ENCODE measurements around the gene TLX3.

TLX3 gene

GRCh38 chr5:171275841-171276544, 33.1 kb upstream of the TLX3 start:
- H3K4me1 ChIP-seq (ENCODE audit: control insufficient read depth in 1 of 2, insufficient read depth in 1 of 2, low read depth in 1 of 2, low read length in 1 of 2), result no peaks in the 10 kb centered on the region
- H3K9me3 ChIP-seq, result no peaks in the 10 kb centered on the region
- peaks cover 5% of the 10 kb centered on the region for H3K27me3 ChIP-seq
- no peak overlapping the region for H3K27ac ChIP-seq
- no peak overlapping the region for H3K4me3 ChIP-seq (ENCODE audit: low read depth in 1 of 2, low read length in 1 of 2)
- H3K36me3 ChIP-seq, result no peaks in the 10 kb centered on the region
- TF ChIP-seq CTCF (IDR thresholded peaks at IDR 0.05), result no peak

GRCh38 chr5:171283753-171284152, 25.3 kb upstream of the TLX3 start:
- TF ChIP-seq CTCF (IDR thresholded peaks at IDR 0.05), result no peak
- Histone ChIP-seq H3K9me3 (no peaks in the 10 kb centered on the region), H3K27ac (no peak overlapping the region), H3K4me3 (ENCODE audit: low read depth in 1 of 2, low read length in 1 of 2) (no peak overlapping the region), H3K36me3 (no peaks in the 10 kb centered on the region), H3K27me3 (no peaks in the 10 kb centered on the region), H3K4me1 (ENCODE audit: control insufficient read depth in 1 of 2, insufficient read depth in 1 of 2, low read depth in 1 of 2, low read length in 1 of 2) (no peaks in the 10 kb centered on the region)

- H3K4me3 ChIP-seq (ENCODE audit: low read depth in 1 of 2, low read length in 1 of 2), result no peak overlapping the region
- no peaks in the 10 kb centered on the region for H3K36me3 ChIP-seq
- no peak overlapping the region for H3K27ac ChIP-seq
- H3K27me3 ChIP-seq, result no peaks in the 10 kb centered on the region
- TF ChIP-seq CTCF (IDR thresholded peaks at IDR 0.05), result no peak
- no peaks in the 10 kb centered on the region for H3K4me1 ChIP-seq (ENCODE audit: control insufficient read depth in 1 of 2, insufficient read depth in 1 of 2, low read depth in 1 of 2, low read length in 1 of 2)
- H3K9me3 ChIP-seq, result no peaks in the 10 kb centered on the region
Measured at GRCh38 chr5:171285465-171285864, 23.6 kb upstream of the TLX3 start.

GRCh38 chr5:171288066-171288465, 21.0 kb upstream of the TLX3 start:
- Histone ChIP-seq H3K9me3 (no peaks in the 10 kb centered on the region), H3K27me3 (peaks cover 5% of the 10 kb centered on the region), H3K36me3 (no peaks in the 10 kb centered on the region), H3K4me1 (ENCODE audit: control insufficient read depth in 1 of 2, insufficient read depth in 1 of 2, low read depth in 1 of 2, low read length in 1 of 2) (no peaks in the 10 kb centered on the region), H3K27ac (no peak overlapping the region), H3K4me3 (ENCODE audit: low read depth in 1 of 2, low read length in 1 of 2) (no peak overlapping the region)
- TF ChIP-seq CTCF (IDR thresholded peaks at IDR 0.05), result no peak

GRCh38 chr5:171291371-171291770, 17.7 kb upstream of the TLX3 start:
- no peak for TF ChIP-seq CTCF (IDR thresholded peaks at IDR 0.05)
- Histone ChIP-seq H3K27ac (no peak overlapping the region), H3K4me3 (ENCODE audit: low read depth in 1 of 2, low read length in 1 of 2) (no peak overlapping the region), H3K27me3 (peaks cover 5% of the 10 kb centered on the region), H3K9me3 (no peaks in the 10 kb centered on the region), H3K36me3 (no peaks in the 10 kb centered on the region), H3K4me1 (ENCODE audit: control insufficient read depth in 1 of 2, insufficient read depth in 1 of 2, low read depth in 1 of 2, low read length in 1 of 2) (no peaks in the 10 kb centered on the region)

All from neutrophil (primary cell).